ENCODE results near the gene CLSTN2.
A peak's percentile ranks its signal among the peaks of the same experiment; 100 is the strongest.

Gene CLSTN2

DNA sequence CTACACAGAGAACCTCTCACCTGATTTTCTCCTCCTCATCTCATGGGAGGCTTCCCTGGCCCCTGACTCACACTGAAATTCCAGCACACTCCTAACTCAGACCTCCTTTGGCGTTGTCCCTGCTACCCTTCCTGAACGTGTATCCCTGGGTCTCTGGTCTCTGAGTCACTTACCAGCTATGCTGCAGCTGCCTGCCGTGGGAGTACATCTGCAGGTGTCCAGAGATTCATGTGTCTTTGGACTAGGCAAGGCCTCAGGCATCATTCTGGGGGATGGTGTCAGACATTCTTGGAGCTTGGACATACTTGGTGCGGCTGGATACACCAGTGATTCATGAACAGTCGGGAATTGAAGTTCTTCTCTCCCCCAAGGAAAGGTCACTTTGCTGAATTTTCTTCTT is 594.1 kb downstream of the CLSTN2 start:
- DNase-seq = no peak

- DNase-seq = no peak
These were observed 594.6 kb downstream of the CLSTN2 start for GRCh38 chr3:140529558-140529957.

GRCh38 chr3:140530131-140530530 is 595.1 kb downstream of the CLSTN2 start:
- no peak for DNase-seq

GRCh38 chr3:140530603-140531002 is 595.6 kb downstream of the CLSTN2 start:
- no peak for DNase-seq

DNA sequence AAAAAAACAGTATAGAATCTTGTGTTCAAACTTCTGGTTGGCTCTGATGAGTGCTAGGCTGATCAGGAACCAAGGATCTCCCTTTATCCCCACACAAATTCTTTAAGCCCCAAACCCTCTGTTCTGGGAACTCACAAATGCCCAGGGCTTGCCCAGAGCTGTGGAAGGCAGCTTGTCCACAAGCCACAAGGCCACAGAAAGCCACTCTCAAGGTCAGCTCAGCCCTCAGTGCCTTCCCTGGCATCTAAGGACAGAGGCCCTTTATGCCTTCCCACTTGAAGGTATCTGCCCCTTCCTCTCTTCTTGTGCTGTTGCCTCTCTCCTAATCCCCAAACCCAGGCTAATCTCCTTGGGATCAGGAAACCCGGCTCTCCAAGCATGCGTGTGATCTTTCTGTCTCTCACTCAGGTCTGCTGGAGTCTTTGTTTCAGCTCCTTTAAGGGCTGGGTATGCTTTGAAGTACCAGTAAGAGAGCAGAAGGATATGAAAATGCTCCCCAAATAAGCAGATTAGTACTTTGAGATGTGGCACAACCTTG is 597.9 kb downstream of the CLSTN2 start:
- no peak for DNase-seq

DNA sequence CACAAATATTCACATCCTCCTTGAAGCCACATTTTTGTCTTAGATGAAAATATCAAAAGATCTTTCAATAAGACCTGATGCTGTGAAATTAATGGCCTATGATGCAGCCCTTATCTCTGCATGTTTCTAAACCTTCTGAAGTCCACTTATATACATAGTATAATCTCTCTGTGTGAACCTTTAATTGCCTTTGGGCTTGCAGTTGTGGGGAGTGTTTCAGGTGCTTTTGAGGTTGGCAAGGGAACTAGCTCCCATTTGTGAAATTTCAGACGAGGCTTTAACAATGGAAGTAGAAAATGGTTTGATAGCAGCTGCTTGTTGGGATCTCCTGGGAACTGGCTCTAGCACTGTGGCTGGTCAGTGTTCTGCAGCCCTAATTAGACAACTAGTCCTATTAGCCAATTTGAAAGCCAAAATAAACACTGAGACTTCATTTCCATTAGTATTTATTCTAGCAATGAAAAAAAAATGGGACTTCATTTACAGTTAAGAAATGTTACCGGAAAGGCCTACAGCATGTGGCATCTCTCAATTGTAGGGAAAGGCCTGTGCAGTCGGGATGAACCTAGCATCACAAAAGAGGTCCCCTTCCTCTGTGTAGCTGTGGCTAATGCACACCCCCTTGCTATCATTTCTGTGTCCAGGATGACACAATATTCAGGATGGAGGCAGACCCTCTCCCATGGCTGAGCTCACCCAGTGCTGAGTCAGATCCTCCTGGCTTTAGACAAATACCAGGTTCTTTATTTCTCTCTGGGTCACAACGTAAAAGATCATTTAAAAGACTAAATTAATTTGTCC is 602.1 kb downstream of the CLSTN2 start:
- DNase-seq = peak; percentile 56

- DNase-seq = no peak
These were observed 602.7 kb downstream of the CLSTN2 start for GRCh38 chr3:140537727-140538082.

GRCh38 chr3:140540262-140540661 is 605.3 kb downstream of the CLSTN2 start:
- no peak for DNase-seq

- DNase-seq = no peak
These were observed 607.1 kb downstream of the CLSTN2 start for GRCh38 chr3:140541975-140542653.

- no peak for DNase-seq
These were observed 610.2 kb downstream of the CLSTN2 start for GRCh38 chr3:140545197-140545596.

- DNase-seq = no peak
These were observed 610.8 kb downstream of the CLSTN2 start for GRCh38 chr3:140545756-140546155.

DNA sequence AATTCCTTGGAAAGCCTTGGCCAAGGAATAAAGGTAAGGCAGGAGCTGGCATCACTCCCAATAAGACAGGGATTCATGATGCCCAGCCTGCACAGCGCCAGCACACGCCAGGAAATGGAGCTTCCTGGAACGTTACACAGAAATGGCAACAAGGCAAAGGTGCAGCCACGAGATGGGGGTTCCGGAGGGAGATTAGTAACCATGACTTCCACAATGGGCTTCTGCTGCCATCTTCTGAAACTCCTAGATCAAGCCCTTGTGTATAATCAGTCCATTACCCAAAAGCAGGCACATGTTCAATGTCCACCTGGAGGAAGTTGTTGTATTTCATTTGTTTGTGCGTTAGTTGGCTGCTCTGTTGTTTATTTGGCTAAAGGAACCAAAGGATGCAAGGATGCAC is 611.7 kb downstream of the CLSTN2 start:
- DNase-seq = no peak

DNA sequence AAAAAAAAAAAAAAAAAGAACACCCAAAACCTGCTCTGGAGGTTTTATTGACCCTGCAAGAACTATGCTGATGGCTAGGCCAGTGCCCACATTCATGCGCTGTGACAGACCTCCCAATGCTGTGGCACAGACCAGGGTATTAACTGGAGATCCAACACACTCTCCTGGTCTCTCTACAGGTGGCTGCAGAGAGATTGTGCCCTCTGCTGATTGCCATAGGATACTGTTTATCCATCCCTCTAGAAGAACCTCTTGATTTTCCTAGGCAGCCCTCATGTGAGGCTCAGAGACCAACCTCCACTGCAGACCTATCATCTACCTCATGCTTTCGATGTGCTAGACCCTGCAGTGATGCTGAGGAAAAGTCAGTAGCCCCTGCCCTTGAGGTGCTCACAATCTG is 617.4 kb downstream of the CLSTN2 start:
- DNase-seq = no peak

- DNase-seq = no peak
These were observed 617.9 kb downstream of the CLSTN2 start for GRCh38 chr3:140552898-140553297.

DNA sequence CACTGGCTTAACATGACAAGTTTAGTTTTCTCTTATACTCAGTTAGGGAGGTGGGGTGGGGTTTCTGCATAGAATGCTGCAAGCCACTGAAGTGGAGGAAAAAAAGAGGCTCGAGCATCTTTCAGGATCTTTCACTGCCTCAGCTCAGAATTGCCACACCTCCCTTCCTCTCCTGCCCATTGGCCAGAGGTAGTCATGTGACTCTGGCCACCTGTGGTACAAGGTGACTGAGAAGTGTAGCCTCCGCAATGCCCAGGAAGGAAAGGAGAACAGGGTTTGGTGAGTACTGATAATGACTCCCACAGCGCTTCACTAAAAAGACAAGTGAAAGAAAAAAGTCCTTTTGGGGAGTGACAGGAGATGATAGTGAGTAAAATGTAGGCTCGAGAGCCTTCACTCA is 618.6 kb downstream of the CLSTN2 start:
- DNase-seq = no peak

DNA sequence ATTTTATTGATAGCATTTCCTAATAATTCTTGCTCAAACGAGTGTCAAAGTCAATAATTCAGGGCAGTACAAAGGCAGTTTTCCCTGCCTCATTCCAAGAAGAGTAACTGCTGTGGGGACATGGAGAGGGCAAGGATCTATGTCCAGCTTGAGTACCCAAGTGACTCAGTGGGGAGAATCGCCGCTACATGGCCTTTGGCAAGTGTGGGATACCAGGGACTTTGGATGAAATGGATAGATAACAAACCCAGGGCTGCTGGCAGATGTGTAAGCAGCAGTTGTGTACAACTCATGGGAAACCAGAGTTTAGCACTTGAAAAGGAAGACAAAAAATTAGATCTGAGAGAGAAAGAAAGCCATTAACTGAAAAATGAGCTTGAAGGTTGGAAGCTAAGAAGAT is 620.7 kb downstream of the CLSTN2 start:
- DNase-seq = no peak

GRCh38 chr3:140557476-140557875 is 622.5 kb downstream of the CLSTN2 start:
- no peak for DNase-seq

- DNase-seq = peak; percentile 23
These were observed 624.6 kb downstream of the CLSTN2 start for GRCh38 chr3:140559546-140559945.

- DNase-seq = no peak
These were observed 628.3 kb downstream of the CLSTN2 start for GRCh38 chr3:140563206-140563760.

DNA sequence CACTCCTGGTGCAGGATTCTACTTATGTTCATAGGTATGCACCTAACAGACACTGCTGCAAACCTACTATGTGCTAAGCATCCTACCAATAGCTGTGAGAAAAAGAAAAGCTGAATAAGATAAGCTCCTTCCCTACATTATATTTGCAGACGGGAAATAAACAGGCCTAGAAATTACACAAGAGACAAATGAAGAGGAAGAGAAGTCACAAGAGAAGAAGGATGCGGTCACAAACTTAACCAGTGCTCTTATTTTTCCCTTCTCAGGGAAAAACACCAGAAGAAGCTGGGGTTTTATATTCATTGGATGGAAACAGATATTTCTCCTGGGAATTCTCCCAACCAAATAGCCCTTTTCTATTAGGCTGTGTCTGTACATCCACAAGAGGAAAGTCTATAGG is 633.1 kb downstream of the CLSTN2 start:
- DNase-seq = no peak

DNA sequence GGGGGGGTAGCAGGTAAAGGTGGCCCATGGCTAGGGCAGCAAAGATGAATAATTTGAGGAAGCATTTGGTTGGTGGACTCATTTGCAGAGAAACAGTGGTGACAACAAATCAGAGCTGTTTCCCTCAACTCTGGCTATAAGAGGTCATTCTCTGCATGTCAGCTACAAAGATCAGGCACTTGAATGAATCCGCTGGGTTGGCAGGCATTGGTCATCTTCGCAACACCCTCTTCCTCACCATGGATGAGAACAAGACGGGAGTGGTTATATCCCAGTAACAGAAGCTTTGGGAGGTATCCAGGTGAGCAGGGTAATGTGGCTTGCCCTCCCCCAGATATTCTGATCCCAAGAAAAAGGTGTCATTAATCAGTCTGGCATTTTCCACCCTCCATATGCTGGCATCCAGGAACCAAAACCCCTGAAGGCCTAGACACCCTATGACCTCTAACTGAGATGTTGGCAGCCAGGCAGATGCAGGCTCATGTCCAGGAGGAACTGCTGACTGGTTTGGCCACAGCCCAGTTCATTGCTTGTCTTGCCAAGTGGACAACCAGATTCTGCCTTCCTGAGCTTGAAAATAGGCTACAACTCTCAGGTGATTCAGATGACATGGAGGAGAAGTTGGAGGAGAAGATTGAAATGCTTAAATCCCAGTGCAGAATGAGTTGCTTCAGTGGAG is 634.0 kb downstream of the CLSTN2 start:
- no peak for DNase-seq

GRCh38 chr3:140570602-140571001 is 635.6 kb downstream of the CLSTN2 start:
- no peak for DNase-seq

DNA sequence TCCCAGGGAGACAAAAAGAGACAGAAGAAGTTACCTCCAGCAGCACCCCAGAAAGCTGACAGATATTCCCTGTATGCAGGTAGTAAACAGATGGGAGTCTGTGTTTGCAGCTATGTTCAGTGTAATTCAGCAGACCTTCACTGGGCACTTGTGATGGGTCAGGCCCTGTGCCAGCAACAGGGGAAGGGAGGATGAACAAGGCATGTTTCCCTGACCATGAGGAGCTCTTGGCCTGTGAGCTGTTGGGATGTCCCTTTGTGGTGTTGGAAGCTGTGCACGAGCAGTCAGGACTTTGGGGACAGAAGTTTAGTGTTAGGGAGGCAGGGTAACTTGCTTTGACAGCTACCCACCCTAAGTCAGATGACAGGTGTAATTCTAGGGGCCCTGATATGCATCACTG is 636.9 kb downstream of the CLSTN2 start:
- no peak for DNase-seq

DNA sequence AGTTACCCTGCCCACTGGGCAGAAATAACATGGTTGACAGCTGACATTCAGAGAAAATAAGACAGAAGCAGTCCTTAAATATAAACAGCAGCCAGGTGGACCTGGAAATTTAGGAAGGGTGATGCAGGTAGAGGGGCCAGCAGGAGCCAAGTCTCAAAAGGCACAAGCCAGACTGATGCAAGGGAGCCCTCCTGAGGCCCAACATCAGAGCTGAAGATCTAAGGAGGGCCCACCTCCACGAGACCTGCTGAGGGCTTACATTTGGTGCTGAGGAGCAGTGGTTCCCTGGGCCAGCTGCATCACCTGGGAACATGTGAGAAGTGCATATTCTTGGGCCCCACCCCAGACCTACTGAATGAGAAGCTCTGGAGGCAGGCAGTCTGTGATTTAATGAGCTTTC is 637.3 kb downstream of the CLSTN2 start:
- no peak for DNase-seq
